Endothelial cell of umbilical vein (primary cell): ENCODE results near the gene ZNF2. TPM values are rescaled to one million over a fixed set of nuclear protein-coding genes. Genes with fewer than 3 reads are reported as not detected.

Experiments used
- BruUV-seq: library from RNA; stranded (reverse); fragments of 400-500 nt; replicated peaks from 2 replicates; lab custom pipeline; 2021; lab: Mats Ljungman, UMichigan
- CTCF ChIA-PET: fragments of 300-600, 350-600 bp; sonication (Branson Sonifier 250); formaldehyde crosslinking; loops from one replicate; lab custom pipeline; 2021; ENCODE audit warnings: antibody characterized with exemption, inconsistent platforms; lab: Charles Lee
- POLR2A ChIA-PET: fragments of 300-600, 350-600 bp; sonication (Branson Sonifier 250); formaldehyde crosslinking; loops from one replicate; lab custom pipeline; 2021; ENCODE audit warnings: antibody characterized with exemption, inconsistent platforms; lab: Charles Lee
- DNase-seq: peaks from one replicate; pipeline ENCODE4 v3.0.0-alpha.2; 2011; ENCODE audit warnings: low read depth, low spot score
- FAIRE-seq: peaks from 2 replicates; lab custom pipeline; 2011; peaks lifted over from hg19 to GRCh38; lab: Jason Lieb, UNC
- H2AFZ ChIP-seq: 2 replicates; pipeline ENCODE4 v1.6.0; 2012; ENCODE audit warnings: low read depth, low read length, control low read depth, inconsistent platforms
- H3K27ac ChIP-seq: 2 replicates; pipeline ENCODE4 v1.5.1; 2011; ENCODE audit warnings: low read depth, mild to moderate bottlenecking, control low read depth, low read length, moderate library complexity; ENCODE audit not compliant: insufficient read depth
- H3K27me3 ChIP-seq, 2 experiments: 2 replicates each; pipeline versions ENCODE4 v1.6.0 to v1.6.1; 2011; ENCODE audit warnings: low read length in 2 of 2, mixed read lengths in 1 of 2; ENCODE audit not compliant: control insufficient read depth in 2 of 2, insufficient read depth in 2 of 2
- H3K36me3 ChIP-seq, 2 experiments: 2 replicates in 1 of 2; 3 replicates in 1 of 2; pipeline ENCODE4 v1.5.1; 2011; ENCODE audit warnings: low read length in 2 of 2, mild to moderate bottlenecking in 1 of 2, moderate library complexity in 1 of 2; ENCODE audit not compliant: control insufficient read depth in 2 of 2, insufficient read depth in 2 of 2; ENCODE audit errors: extremely low read depth in 1 of 2
- H3K4me1 ChIP-seq: 3 replicates; pipeline ENCODE4 v1.5.1; 2011; ENCODE audit warnings: mild to moderate bottlenecking, low read length; ENCODE audit not compliant: control insufficient read depth, insufficient read depth; ENCODE audit errors: extremely low read depth
- H3K4me2 ChIP-seq: 2 replicates; pipeline ENCODE4 v1.6.1; 2011; ENCODE audit warnings: low read length, control low read depth, mixed read lengths; ENCODE audit not compliant: insufficient read depth
- H3K4me3 ChIP-seq, 3 experiments: fragments of 200-600 bp in 1 of 3; sonication (generic), shearing (Covaris generic) in 1 of 3; replicated peaks in 1 of 3; 2 replicates each; pipeline ENCODE4 v1.5.1; 2011 to 2016; ENCODE audit warnings: control low read depth in 3 of 3, low read length in 3 of 3, mild to moderate bottlenecking in 2 of 3, inconsistent platforms in 1 of 3, low read depth in 1 of 3, moderate library complexity in 1 of 3; ENCODE audit not compliant: insufficient read depth in 1 of 3
- H3K79me2 ChIP-seq: 2 replicates; pipeline ENCODE4 v1.6.0; 2012; ENCODE audit warnings: low read length, inconsistent platforms; ENCODE audit not compliant: control insufficient read depth, insufficient read depth
- H3K9ac ChIP-seq: replicated peaks from 2 replicates; pipeline ENCODE3; 2011; ENCODE audit warnings: low read length, control low read depth; ENCODE audit not compliant: insufficient read depth; ENCODE audit errors: extremely low read depth
- H3K9me1 ChIP-seq: replicated peaks from 3 replicates; pipeline ENCODE4 v1.6.0; 2011; ENCODE audit warnings: mild to moderate bottlenecking, low read length; ENCODE audit not compliant: control insufficient read depth, insufficient read depth; ENCODE audit errors: extremely low read depth
- H3K9me3 ChIP-seq: replicated peaks from 2 replicates; pipeline ENCODE4 v1.5.1; 2012; ENCODE audit warnings: low read length, inconsistent platforms; ENCODE audit not compliant: control insufficient read depth, insufficient read depth
- H4K20me1 ChIP-seq: replicated peaks from 2 replicates; pipeline ENCODE3; 2011; ENCODE audit warnings: mild to moderate bottlenecking, low read length; ENCODE audit not compliant: control insufficient read depth, insufficient read depth; ENCODE audit errors: extremely low read depth
- CTCF ChIP-seq, 2 donors: IDR thresholded peaks; 1 replicate in 1 of 2; 2 replicates in 1 of 2; pipeline ENCODE4 v1.5.1; 2011; ENCODE audit warnings: low read length in 2 of 2, mild to moderate bottlenecking in 2 of 2, moderate library complexity in 2 of 2, control low read depth in 1 of 2, inconsistent platforms in 1 of 2, low read depth in 1 of 2; ENCODE audit not compliant: insufficient read depth in 1 of 2; ENCODE audit errors: extremely low read depth in 1 of 2
- EZH2 ChIP-seq: IDR thresholded peaks from 2 replicates; pipeline ENCODE4 v1.6.1; 2012; ENCODE audit warnings: borderline replicate concordance, low read depth, mild to moderate bottlenecking, moderate library complexity, low read length, inconsistent platforms; ENCODE audit not compliant: severe bottlenecking
- FOS ChIP-seq: IDR thresholded peaks from 2 replicates; pipeline ENCODE4 v1.6.1; 2011; ENCODE audit warnings: mild to moderate bottlenecking, low read length, moderate library complexity, borderline replicate concordance; ENCODE audit not compliant: insufficient read depth
- GATA2 ChIP-seq: IDR thresholded peaks from 2 replicates; pipeline ENCODE4 v1.7.0; 2011; ENCODE audit warnings: low read depth, mild to moderate bottlenecking, moderate library complexity, mixed read lengths, low read length; ENCODE audit not compliant: insufficient read length, insufficient read depth
- JUN ChIP-seq: IDR thresholded peaks from 2 replicates; pipeline ENCODE4 v1.6.1; 2011; ENCODE audit warnings: borderline replicate concordance, low read depth; ENCODE audit not compliant: insufficient read length, insufficient read depth
- MAX ChIP-seq: IDR thresholded peaks from 2 replicates; pipeline ENCODE4 v1.6.1; 2011; ENCODE audit not compliant: insufficient read depth, insufficient read length
- MYC ChIP-seq: IDR thresholded peaks from one replicate; pipeline ENCODE4 v1.6.1; 2011; ENCODE audit warnings: mild to moderate bottlenecking, low read depth, low read length
- POLR2A ChIP-seq: IDR thresholded peaks from 2 replicates; pipeline ENCODE4 v1.6.1; 2012; ENCODE audit warnings: low read depth, mild to moderate bottlenecking, control low read depth, low read length
- POLR2AphosphoS5 ChIP-seq: IDR thresholded peaks from 2 replicates; pipeline ENCODE4 v1.6.1; 2012; ENCODE audit warnings: low read depth, mild to moderate bottlenecking, control low read depth, low read length, moderate library complexity; ENCODE audit not compliant: insufficient read depth
- dilution Hi-C: fragments of 300-500 bp; cut with MboI; formaldehyde crosslinking; loops from one replicate; pipeline ENCODE4 v1.15.0; 2019; ENCODE audit warnings: low sequenced_read_pairs; ENCODE audit not compliant: extremely low pct_ligation_motif_present
- intact Hi-C: fragments of 100-400 bp; cut with micrococcal nuclease; formaldehyde crosslinking; loops from one replicate; pipeline ENCODE4 v1.10.0; 2022
- polyA plus RNA-seq, 4 experiments: library from polyadenylated mRNA; depleted of rRNA in 3 of 4; stranded (reverse) in 3 of 4; unstranded in 1 of 4; fragments of >200 nt; gene quantifications; 2 replicates each; pipeline versions ENCODE4 v1.2.1 to v1.2.3, GENCODE V29; 2011 to 2012; ENCODE audit warnings: missing spikeins in 1 of 4
- total RNA-seq: library from RNA; stranded (reverse); gene quantifications from 2 replicates; pipeline ENCODE4 v1.2.3, GENCODE V29; 2021

Gene ZNF2
- total and polyA plus RNA-seq, 2 donors (not counting 3 experiments of a cell fraction or from before 2014, with no cell fraction given) = 2.2 to 4.2 TPM

GRCh38 chr2:95174031-95174542 is 8.5 kb downstream of the ZNF2 start:
- POLR2A ChIA-PET = no interaction called here
- CTCF ChIA-PET = interaction anchor here (1.0 to 1.2 kb wide), 2 partner anchors 12 to 16 kb away, joined by 3 to 4 read pairs; no protein-coding TSS in a partner anchor
- no peak for TF ChIP-seq MYC
- TF ChIP-seq JUN = no peak
- TF ChIP-seq CTCF (IDR thresholded peaks at IDR 0.05; ENCODE audit: extremely low read depth in 1 of 2, insufficient read depth in 1 of 2, low read depth in 1 of 2, low read length in 2 of 2) = no peak
- no peak for TF ChIP-seq MAX
- no peak for TF ChIP-seq GATA2
- TF ChIP-seq FOS = no peak
- TF ChIP-seq EZH2 = no peak
- TF ChIP-seq POLR2AphosphoS5 = no peak
- no peak for TF ChIP-seq POLR2A
- Histone ChIP-seq H3K4me2 (no peak overlapping the region), H4K20me1 (no peaks in the 10 kb centered on the region), H3K27ac (no peak overlapping the region), H3K9me3 (no peaks in the 10 kb centered on the region), H3K36me3 (no peaks in the 10 kb centered on the region), H3K9me1 (no peaks in the 10 kb centered on the region), H2AFZ (no peak overlapping the region), H3K9ac (no peak overlapping the region), H3K27me3 (no peaks in the 10 kb centered on the region), H3K79me2 (peaks cover 2% of the 10 kb centered on the region), H3K4me1 (no peaks in the 10 kb centered on the region), H3K4me3 (no peak overlapping the region)
- dilution Hi-C loops = no loop called here
- no peak for FAIRE-seq
- BruUV-seq = no TSS peak
- intact Hi-C loops = no loop called here
- DNase-seq = no peak
